ENCODE data around the gene KIT.

- TF ChIP-seq POLR2AphosphoS5 (IDR thresholded peaks at IDR 0.05; ENCODE audit: borderline replicate concordance, low read depth, low read length): no peak
- TF ChIP-seq EZH2 (IDR thresholded peaks at IDR 0.05): no peak
- no peak for TF ChIP-seq FOXP2 (optimal IDR thresholded peaks at IDR 0.05; ENCODE audit: control extremely low read depth, extremely low read length, insufficient read depth)
These were observed 43.2 kb downstream of the KIT start for GRCh38 chr4:54700986-54701385.
